D721Med (cell line): ENCODE measurements around the gene GNRH2.

ENCODE experiments used
- DNase-seq: peaks from one replicate; pipeline ENCODE4 v3.0.0; 2011; ENCODE audit warnings: low spot score; ENCODE audit not compliant: insufficient read length
- FAIRE-seq: peaks from 2 replicates; lab custom pipeline; 2011; peaks lifted over from hg19 to GRCh38; lab: Jason Lieb, UNC
- CTCF ChIP-seq: IDR thresholded peaks from 2 replicates; pipeline ENCODE4 v1.5.1; 2012; ENCODE audit warnings: mild to moderate bottlenecking, control low read depth; ENCODE audit not compliant: insufficient read depth; ENCODE audit errors: missing control alignments

The GNRH2 gene

GRCh38 chr20:3043322-3043721, at the start of gene GNRH2:
Gene GNRH2 (plus strand): TSS chr20:3043622. CDS start chr20:3044415, 793 bp downstream.
- no peak for DNase-seq
- TF ChIP-seq CTCF = no peak
- no peak for FAIRE-seq

- DNase-seq (no peak), FAIRE-seq (no peak)
- TF ChIP-seq CTCF = no peak
Measured at GRCh38 chr20:2995796-2996195, 47.6 kb upstream of the GNRH2 start.

- TF ChIP-seq CTCF = no peak
- DNase-seq (no peak), FAIRE-seq (no peak)
Measured at GRCh38 chr20:2998728-2999127, 44.7 kb upstream of the GNRH2 start.

- DNase-seq (no peak), FAIRE-seq (no peak)
- peak; percentile 42 for TF ChIP-seq CTCF
Measured at GRCh38 chr20:3000852-3001523, 42.4 kb upstream of the GNRH2 start.

GRCh38 chr20:3003416-3003815, 40.0 kb upstream of the GNRH2 start:
- no peak for TF ChIP-seq CTCF
- FAIRE-seq (no peak), DNase-seq (no peak)

- FAIRE-seq (no peak), DNase-seq (no peak)
- TF ChIP-seq CTCF = no peak
Measured at GRCh38 chr20:3010985-3011723, 32.3 kb upstream of the GNRH2 start.

GRCh38 chr20:3011752-3012151, 31.7 kb upstream of the GNRH2 start:
- no peak for DNase-seq
- no peak for FAIRE-seq
- TF ChIP-seq CTCF = no peak
